Measurements from ENCODE around the gene CDCA3.

DNA sequence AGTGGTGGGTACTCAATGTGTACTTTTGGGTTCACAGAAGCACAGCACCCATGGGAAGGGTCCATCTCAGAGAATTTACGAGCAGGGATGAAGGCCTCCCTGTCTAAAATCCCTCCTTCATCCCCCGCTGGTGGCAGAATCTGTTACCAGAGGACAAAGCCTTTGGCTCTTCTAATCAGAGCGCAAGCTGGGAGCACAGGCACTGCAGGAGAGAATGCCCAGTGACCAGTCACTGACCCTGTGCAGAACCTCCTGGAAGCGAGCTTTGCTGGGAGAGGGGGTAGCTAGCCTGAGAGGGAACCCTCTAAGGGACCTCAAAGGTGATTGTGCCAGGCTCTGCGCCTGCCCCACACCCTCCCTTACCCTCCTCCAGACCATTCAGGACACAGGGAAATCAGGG, 30.9 kb downstream of the CDCA3 start:
- no peak for TF ChIP-seq EZH2 (IDR thresholded peaks at IDR 0.05; ENCODE audit: low read length, missing control alignments)
- TF ChIP-seq, protein P1, sequence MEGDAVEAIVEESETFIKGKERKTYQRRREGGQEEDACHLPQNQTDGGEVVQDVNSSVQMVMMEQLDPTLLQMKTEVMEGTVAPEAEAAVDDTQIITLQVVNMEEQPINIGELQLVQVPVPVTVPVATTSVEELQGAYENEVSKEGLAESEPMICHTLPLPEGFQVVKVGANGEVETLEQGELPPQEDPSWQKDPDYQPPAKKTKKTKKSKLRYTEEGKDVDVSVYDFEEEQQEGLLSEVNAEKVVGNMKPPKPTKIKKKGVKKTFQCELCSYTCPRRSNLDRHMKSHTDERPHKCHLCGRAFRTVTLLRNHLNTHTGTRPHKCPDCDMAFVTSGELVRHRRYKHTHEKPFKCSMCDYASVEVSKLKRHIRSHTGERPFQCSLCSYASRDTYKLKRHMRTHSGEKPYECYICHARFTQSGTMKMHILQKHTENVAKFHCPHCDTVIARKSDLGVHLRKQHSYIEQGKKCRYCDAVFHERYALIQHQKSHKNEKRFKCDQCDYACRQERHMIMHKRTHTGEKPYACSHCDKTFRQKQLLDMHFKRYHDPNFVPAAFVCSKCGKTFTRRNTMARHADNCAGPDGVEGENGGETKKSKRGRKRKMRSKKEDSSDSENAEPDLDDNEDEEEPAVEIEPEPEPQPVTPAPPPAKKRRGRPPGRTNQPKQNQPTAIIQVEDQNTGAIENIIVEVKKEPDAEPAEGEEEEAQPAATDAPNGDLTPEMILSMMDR (conservative IDR thresholded peaks at IDR 0.05 in 1 of 2, IDR thresholded peaks at IDR 0.05 in 1 of 2; ENCODE audit: low read depth in 1 of 2, low read length in 2 of 2) = no peak
